Activated CD8-positive, alpha-beta memory T cell treated with anti-CD3 and anti-CD28 coated beads, Interleukin-2, amount 50 U/mL, for 4 hours (primary cell): ENCODE results near the gene RPL32.
A peak's percentile ranks its signal among the peaks of the same experiment; 100 is the strongest.
"Not testable (repeated sequence)": the region's sequence is repeated elsewhere in the genome, so short reads cannot be mapped to it uniquely, and the experiment has no call there.

ENCODE experiments used
- DNase-seq: peaks from one replicate; pipeline ENCODE4 v3.0.0-alpha.2; 2020

Gene RPL32

GRCh38 chr3:12841149-12841969, at the start of gene RPL32:
Gene RPL32, minus strand, starts transcription at chr3:12841565. Its CDS starts 1,328 bp downstream, at chr3:12840237.
- peak; percentile 80 for DNase-seq

GRCh38 chr3:12890610-12891390, 49.4 kb upstream of the RPL32 start:
- DNase-seq = no peak

DNA sequence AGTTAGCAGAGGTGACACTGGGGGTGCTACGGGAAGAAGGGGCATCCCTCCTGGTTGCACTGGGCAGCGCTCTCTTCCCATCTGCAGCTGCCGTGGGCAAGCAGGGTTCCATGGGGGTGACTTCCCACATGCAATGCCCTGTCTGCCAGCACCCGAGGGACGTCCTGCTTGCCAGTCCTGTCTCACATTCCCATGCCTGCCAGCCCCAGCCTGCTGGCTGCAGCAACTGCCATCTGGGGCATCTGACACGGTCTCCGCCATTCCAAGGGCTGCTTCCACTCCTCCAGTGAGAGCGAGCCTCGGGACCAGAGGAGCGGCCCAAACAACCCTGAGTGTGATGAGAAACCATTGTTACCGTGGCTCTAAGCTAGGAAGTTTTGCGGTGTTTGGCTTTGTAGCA, 45.4 kb upstream of the RPL32 start:
- no peak for DNase-seq

- no peak for DNase-seq
Observed at GRCh38 chr3:12886106-12886679, 44.8 kb upstream of the RPL32 start.

DNA sequence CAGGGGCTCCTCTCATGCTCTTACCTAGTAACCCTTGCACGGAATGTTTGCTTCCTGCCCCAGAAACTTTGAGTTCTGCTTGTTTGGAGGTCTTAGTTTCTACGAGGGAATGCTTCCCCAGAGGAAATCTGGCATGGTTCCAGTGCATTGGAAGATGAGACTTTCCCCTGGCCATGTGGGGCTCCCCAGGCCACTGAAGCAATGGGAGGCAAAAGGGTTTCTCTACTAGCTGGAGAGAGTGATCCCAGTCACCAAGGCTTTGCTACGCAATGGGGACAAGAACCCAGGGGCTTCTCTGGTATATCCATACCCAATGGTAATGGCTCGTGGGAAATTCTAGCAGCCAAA, 44.2 kb upstream of the RPL32 start:
- DNase-seq = no peak

- DNase-seq = no peak
Observed at GRCh38 chr3:12884790-12885582, 43.6 kb upstream of the RPL32 start.

GRCh38 chr3:12884186-12884680, 42.9 kb upstream of the RPL32 start:
- no peak for DNase-seq

DNA sequence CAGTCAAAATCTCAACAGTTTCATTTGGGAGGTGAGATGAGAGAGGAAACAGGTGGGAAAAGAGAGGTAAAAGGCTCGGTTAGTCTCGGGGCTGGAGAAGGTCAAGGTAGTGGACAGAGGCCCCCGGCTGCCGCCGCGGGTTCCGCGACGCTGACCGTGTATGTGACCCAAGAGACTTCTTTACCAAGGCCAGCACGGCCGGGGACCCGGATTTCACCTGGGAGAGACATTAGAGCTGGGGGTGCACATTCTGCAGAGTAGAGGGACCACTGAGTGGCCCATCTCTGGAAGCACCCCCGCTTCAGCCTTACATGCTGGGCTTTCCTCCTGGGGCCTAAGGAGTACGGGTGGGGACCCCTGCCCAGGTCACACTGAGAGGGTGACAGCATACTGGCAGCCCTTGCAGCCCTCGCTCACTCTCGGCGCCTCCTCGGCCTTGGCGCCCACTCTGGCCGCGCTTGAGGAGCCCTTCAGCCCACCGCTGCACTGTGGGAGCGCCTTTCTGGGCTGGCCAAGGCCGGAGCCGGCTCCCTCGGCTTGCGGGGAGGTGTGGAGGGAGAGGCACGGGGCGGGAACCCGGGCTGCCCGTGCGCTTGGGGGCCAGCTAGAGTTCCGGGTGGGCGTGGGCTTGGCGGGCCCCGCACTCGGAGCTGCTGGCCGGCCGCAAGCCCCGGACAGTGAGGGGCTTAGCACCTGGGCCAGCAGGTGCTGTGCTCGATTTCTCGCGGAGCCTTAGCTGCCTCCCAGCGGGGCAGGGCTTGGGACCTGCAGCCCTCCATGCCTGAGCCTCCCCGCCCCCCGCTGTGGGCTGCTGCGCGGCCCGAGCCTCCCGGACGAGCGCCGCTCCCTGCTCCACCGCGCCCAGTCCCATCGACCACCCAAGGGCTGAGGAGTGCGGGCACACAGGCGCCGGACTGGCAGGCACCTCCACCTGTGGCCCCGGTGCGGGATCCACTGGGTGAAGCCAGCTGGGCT, 41.3 kb upstream of the RPL32 start:
- no peak for DNase-seq

- DNase-seq = not testable (repeated sequence)
Observed at GRCh38 chr3:12881858-12882257, 40.5 kb upstream of the RPL32 start.

- DNase-seq = no peak
Observed at GRCh38 chr3:12879191-12879815, 37.9 kb upstream of the RPL32 start.

DNA sequence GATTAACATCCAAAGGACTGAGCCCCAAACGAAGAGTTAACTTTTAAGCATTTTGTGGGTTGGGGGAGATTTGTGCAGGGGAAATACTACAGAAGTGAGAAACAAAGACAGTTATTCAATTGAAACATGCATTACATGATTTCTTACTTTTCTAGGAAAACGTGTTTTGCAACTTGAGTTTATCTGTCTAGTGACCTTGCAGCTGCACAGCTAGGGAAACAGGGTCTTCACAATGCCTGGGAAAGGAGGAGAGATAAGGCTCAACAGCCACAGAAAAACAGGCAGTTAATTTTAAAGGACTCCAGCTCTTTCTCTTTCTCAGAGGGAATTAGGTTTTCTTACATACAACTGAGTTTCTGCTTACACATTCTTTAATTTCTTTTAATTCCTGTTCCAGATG, 37.4 kb upstream of the RPL32 start:
- not testable (repeated sequence) for DNase-seq

- DNase-seq = no peak
Observed at GRCh38 chr3:12878141-12878574, 36.8 kb upstream of the RPL32 start.

GRCh38 chr3:12877040-12877439, 35.7 kb upstream of the RPL32 start:
- DNase-seq = no peak

DNA sequence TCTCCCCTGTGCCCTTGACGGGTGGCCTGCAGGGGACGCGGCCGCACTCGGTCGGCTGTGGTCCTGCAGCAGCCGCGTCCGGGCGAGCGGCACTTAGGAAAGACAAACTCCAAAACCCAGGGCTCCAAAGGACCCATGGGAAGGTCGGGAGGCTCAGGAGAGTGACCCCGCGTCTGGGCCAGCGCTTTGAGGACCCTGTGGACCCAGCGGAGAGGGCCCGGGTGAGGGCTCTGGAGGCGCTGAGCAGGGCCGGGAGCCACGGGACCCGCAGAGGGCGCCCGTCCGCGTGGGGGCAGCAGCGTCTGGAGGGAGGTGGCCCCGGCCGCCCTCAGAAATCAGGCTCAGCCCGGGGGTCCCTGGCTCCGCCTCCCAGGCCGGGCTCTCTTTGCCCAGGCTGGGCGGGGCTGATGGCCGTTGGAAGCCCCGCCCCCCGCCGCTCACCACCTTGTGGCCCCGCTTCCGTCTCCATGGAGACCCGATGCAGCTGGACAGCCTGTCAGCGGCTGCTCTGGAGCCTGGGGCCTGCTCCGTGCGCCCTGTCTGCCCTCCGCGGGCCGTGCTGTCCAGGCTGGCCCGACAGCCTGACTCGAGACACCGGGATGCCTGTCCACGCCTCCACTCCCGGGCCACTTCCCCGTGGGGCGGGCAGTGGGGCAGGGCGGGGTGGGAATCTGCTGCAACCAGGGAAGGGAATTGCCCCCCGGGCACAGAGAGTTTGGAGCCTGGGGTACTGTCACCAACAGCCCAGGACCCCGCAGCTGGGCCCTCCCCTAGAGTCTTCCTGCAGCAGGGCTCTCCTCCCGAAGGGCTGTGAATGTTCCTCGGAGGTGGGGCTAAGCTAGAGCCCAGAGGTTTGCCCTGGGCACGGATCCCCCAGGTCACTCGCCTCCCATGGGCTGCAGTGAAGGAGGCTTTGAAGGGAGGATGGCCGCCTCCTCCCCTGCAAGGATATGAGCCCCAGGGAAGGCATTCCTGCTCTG, 34.8 kb upstream of the RPL32 start:
- no peak for DNase-seq

DNA sequence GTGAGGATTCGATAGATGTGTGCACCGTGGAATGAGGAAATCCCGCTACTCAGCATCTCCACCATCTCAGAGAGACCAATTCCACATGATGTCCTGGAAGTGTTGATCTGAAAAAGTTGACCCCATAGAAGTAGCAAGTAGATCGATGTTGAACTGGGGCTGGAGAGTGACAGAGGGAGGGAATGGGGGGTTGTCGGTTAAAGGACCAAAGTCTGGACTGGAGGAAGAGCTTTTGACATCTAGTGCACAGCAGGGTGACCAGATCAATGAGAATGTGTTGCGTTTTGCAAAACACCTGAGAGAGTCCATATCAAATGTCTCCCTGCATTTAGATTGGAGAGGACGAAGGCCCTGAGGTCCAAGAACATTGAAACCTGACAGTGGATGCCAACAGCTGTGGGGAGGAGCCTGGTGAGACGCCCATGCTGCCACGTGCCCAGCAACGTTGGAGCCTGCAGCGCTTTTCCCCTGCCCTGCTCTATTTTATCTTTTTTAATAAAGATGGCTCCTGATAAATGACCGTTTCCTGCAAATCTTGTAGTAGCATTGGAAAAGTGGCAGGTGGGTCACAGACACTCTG, 30.1 kb upstream of the RPL32 start:
- DNase-seq = no peak

DNA sequence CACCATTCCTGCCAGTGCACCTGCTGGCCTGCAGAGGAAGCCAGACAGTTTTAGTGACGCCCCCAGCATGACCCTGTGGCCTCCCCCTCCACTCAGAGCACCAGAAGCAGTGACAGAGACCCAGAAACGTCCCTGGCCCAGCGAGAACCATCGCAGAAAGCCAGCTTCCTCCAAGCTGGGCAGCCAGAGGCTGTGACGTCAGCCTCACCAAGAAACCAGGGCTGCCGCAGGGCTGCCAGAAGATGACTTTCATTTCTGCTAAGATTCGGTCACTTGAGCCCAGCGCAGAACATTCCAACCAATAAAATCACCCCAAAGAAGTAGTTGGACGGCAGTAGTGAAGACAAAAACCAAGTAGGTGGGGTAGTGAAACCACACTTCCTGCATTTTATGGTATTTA, 29.6 kb upstream of the RPL32 start:
- DNase-seq = no peak

DNA sequence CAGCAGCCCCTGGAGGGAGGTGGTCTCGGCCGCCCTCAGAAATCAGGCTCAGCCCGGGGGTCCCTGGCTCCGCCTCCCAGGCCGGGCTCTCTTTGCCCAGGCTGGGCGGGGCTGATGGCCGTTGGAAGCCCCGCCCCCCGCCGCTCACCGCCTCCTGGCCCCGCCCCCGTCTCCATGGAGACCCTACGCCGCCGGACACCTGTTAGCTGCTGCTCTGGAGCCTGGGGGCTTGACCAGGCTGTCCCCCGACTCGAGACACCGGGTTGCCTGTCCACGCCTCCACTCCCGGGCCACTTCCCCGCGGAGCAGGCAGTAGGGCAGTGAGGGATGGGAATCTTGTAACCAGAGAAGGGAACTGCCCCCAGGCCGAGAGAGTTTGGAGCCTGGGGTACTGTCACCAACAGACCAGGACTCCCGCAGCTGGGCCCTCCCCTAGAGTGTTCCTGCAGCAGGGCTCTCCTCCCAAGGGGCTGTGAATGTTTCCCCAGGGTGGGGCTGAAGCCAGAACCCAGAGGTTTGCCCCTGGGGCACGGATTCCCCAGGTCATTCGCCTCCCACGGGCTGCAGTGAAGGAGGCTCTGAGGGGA, 27.8 kb upstream of the RPL32 start:
- peak; percentile 32 for DNase-seq

DNA sequence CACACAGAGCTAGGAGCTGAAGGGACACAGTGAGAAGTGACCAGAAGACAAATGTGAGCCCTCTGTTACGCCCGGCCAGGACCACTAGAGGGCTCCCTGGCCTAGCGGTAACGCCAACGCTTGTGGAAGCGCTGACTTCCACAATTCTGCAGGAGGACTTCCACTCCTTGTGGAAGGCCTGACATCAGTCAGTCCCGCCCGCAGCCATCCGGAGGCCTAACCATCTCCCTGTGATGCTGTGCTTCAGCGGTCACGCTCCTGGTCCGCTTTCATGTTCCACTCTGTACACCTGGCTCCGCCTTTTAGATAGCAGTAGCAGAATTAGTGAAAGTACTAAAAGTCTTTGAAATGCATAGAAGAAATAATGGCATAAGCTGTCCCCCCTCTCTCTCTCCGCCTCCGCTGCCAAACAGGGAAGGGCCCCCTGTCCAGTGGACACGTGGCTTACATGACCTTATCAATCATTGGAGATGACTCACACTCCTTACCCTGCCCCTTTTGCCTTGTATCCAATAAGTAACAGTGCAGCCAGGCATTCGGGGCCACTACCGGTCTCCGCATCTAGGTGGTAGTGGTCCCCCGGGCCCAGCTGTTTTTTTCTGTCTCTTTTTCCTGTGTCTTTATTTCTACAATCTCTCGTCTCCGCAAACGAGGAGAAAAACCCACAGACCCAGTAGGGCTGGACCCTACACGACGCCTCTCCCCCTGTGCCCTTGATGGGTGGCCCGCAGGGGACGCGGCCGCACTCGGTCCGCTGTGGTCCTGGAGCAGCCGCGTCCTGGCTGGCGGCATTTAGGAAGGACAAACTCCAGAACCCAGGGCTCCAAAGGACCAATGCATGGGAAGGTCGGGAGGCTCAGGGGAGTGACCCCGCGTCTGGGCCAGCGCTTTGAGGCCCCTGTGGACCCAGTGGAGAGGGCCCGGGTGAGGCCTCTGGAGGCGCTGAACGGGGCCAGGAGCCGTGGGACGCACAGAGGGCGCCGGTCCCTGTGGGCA, 27.0 kb upstream of the RPL32 start:
- peak; percentile 51 for DNase-seq
